Activated CD8-positive, alpha-beta T cell treated with anti-CD3 and anti-CD28 coated beads for 36 hours (primary cell): Measurements from ENCODE around the gene GNPTG. TPM values are rescaled to one million over a fixed set of nuclear protein-coding genes. Genes with fewer than 3 reads are reported as not detected.

Experiments
- ATAC-seq: fragments of 200-7000 bp; cut with Tn5 transposase; one replicate; pipeline ENCODE4 v1.10.0; 2021; ENCODE audit warnings: mild to moderate bottlenecking, moderate library complexity
- CTCF ChIA-PET: fragments of 350-600 bp; sonication (Branson Sonifier 250); formaldehyde crosslinking; loops from one replicate; lab custom pipeline; 2021; ENCODE audit warnings: antibody characterized with exemption; lab: Charles Lee
- POLR2A ChIA-PET: fragments of 350-600 bp; sonication (Branson Sonifier 250); formaldehyde crosslinking; loops from one replicate; lab custom pipeline; 2021; ENCODE audit warnings: antibody characterized with exemption; lab: Charles Lee
- DNase-seq: peaks from one replicate; pipeline ENCODE4 v3.0.0-alpha.2; 2020
- H3K27ac Mint-ChIP-seq: one replicate; pipeline ENCODE4 v1.8.0; 2021; ENCODE audit warnings: mild to moderate bottlenecking, mixed read lengths
- H3K27me3 Mint-ChIP-seq: one replicate; pipeline ENCODE4 v1.8.0; 2021; ENCODE audit warnings: mixed read lengths
- H3K36me3 Mint-ChIP-seq: one replicate; pipeline ENCODE4 v1.8.0; 2021; ENCODE audit warnings: low read depth, mixed read lengths
- H3K4me1 Mint-ChIP-seq: one replicate; pipeline ENCODE4 v1.8.0; 2021; ENCODE audit warnings: low read depth, mixed read lengths
- H3K4me3 Mint-ChIP-seq: one replicate; pipeline ENCODE4 v1.8.0; 2021; ENCODE audit warnings: mild to moderate bottlenecking, moderate library complexity, mixed read lengths
- H3K9me3 Mint-ChIP-seq: one replicate; pipeline ENCODE4 v1.8.0; 2021; ENCODE audit warnings: mixed read lengths
- intact Hi-C: fragments of 100-400 bp; cut with micrococcal nuclease; formaldehyde crosslinking; loops from one replicate; pipeline ENCODE4 v1.10.0; 2022
- total RNA-seq, 2 experiments: library from RNA; stranded (reverse); gene quantifications; one replicate each; pipeline ENCODE4 v1.2.3, GENCODE V29; 2021
- TF ChIP-seq, protein P1 (sequence below): fragments of 200-600 bp; IDR thresholded peaks from one replicate; pipeline ENCODE4 v1.8.0; 2022; ENCODE audit warnings: antibody characterized with exemption, mild to moderate bottlenecking

GNPTG gene
- 10 to 100 TPM; 17.3 to 19.2 TPM for total RNA-seq

DNA sequence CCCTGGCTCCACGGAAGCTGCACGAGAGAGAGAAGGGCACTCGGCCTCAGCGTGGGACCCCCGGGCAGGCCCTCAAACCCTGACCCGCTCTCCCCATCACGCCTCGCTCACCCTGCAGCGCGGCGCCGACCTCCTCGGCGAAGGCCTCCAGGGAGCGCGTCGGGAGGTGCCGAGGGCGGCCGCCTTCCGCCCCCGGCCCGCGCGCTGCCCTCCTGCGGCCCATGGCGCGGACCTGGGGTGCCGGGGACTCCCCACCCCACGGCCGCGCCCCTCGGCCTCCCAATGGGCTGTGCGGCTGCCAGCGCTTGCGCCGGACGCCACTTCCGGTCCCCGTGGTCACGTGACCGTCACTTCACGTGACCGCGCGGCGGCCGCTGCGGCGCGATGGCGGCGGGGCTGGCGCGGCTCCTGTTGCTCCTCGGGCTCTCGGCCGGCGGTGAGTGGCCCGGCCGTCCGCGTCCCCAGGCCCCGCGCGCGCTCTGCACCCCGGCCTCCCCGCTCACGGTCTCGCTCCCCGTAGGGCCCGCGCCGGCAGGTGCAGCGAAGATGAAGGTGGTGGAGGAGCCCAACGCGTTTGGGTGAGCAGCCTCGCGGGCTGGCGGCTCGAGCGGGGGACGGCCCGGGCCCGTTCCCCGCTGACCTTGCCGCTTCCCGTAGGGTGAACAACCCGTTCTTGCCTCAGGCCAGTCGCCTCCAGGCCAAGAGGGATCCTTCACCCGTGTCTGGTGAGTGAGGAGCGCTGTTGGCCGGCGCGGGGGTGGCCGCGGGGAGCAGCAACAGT lies at the start of gene GNPTG, which contains the start of gene TSR3:
Gene GNPTG, plus strand, starts transcription at position 350 of the 781 bp plus-strand sequence. Its CDS starts 35 bp downstream, at position 385.
Gene TSR3, minus strand, starts transcription at position 297 of the 781 bp plus-strand sequence. Its CDS starts 74 bp downstream, at position 223.
- Mint-ChIP-seq H3K27me3 (no peaks in the 10 kb centered on the region), H3K9me3 (no peaks in the 10 kb centered on the region), H3K36me3 (peaks cover 8% of the 10 kb centered on the region), H3K4me3 (peak within 1 kb of the TSS; percentile 77), H3K4me1 (peaks cover 29% of the 10 kb centered on the region), H3K27ac (peak within 1 kb of the TSS; percentile 78)
- peak; percentile 84 for DNase-seq
- ChIA-PET POLR2A (interaction anchor here (0.6 to 1.0 kb wide), 2 partner anchors 130 to 578 kb away, joined by 3 read pairs; no protein-coding TSS in a partner anchor), CTCF (interaction anchor here (1.5 kb wide), 1 partner anchor 12 kb away, joined by 4 read pairs; no protein-coding TSS in a partner anchor)
- ATAC-seq, result peak; percentile 93
- TF ChIP-seq, protein P1, sequence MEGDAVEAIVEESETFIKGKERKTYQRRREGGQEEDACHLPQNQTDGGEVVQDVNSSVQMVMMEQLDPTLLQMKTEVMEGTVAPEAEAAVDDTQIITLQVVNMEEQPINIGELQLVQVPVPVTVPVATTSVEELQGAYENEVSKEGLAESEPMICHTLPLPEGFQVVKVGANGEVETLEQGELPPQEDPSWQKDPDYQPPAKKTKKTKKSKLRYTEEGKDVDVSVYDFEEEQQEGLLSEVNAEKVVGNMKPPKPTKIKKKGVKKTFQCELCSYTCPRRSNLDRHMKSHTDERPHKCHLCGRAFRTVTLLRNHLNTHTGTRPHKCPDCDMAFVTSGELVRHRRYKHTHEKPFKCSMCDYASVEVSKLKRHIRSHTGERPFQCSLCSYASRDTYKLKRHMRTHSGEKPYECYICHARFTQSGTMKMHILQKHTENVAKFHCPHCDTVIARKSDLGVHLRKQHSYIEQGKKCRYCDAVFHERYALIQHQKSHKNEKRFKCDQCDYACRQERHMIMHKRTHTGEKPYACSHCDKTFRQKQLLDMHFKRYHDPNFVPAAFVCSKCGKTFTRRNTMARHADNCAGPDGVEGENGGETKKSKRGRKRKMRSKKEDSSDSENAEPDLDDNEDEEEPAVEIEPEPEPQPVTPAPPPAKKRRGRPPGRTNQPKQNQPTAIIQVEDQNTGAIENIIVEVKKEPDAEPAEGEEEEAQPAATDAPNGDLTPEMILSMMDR, result no peak
- intact Hi-C loops, result no loop called here

- ChIA-PET CTCF (no interaction called here), POLR2A (interaction anchor here (0.8 kb wide), 1 partner anchor 11 kb away, joined by 4 read pairs; no protein-coding TSS in a partner anchor)
- TF ChIP-seq, protein P1, result no peak
- Mint-ChIP-seq H3K27me3 (no peaks in the 10 kb centered on the region), H3K4me3 (no peak overlapping the region), H3K27ac (peak overlapping the region; percentile 83), H3K36me3 (peaks cover 9% of the 10 kb centered on the region), H3K4me1 (peaks cover 42% of the 10 kb centered on the region), H3K9me3 (no peaks in the 10 kb centered on the region)
- intact Hi-C loops, result no loop called here
- ATAC-seq (no peak), DNase-seq (peak; percentile 53)
Observed at GRCh38 chr16:1305823-1306222, 45.9 kb upstream of the GNPTG start.

DNA sequence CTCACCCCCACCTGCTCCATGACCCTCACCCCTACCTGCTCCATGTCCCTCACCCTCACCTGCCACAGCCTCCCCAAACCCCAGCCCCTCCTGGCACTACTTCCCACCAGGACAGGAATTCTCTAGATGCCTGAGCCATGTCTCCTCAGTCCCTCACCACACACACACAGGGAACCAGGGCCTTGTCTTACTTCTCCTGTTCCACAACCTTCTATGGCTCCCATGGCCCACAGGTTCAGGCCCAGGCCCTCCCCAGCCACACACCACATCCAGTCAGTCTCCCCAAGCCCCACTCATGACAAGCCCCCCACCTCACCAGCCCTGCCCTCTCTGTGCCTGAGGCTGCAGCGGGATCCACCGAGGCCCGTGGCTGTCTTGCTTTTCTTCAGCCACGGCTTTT lies 45.4 kb upstream of the GNPTG start:
- Mint-ChIP-seq H3K4me3 (no peak overlapping the region), H3K36me3 (peaks cover 13% of the 10 kb centered on the region), H3K4me1 (peaks cover 46% of the 10 kb centered on the region), H3K27me3 (no peaks in the 10 kb centered on the region), H3K9me3 (no peaks in the 10 kb centered on the region), H3K27ac (peak overlapping the region; percentile 83)
- TF ChIP-seq, protein P1, result no peak
- ChIA-PET POLR2A (no interaction called here), CTCF (no interaction called here)
- no peak for DNase-seq
- no peak for ATAC-seq
- intact Hi-C loops, result no loop called here

DNA sequence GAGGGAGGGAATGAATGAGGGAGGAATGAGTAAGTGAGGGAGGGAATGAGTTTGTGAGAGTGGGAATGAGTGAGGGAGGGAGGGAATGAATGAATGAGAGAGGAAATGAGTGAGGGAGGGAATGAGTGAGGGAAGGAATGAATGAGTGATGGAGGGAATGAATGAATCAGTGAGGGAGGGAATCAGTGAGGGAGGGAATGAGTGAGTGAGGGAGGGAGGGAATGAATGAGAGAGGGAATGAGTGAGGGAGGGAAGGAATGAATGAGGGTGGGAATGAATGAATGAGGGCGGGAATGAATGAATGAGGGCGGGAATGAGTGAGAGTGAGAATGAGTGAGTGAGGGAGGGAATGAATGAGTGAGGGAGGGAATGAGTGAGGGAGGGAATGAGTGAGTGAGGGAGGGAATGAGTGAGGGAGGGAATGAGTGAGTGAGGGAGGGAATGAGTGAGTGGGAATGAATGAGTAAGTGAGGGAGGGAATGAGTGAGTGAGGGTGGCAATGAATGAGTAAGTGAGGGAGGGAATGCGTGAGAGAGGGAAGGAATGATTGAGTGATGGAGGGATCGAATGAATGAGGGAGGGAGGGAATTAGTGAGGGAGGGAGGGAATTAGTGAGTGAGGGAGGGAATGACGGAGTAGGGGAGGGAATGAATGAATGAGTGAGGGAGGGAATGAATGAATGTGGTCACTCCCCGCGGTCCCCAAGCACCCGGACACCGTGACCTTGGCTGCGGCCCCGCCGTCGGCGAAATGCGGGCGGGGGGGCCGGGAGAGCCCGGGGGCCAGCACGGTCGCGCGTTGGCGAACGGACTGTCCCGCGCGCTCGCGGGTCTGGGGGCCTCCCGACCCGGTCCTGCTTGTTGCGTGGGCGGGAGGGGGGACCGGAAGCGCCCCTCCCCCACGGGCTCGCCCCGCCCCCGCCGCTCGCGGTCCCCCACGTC lies 43.4 kb upstream of the GNPTG start:
- H3K4me1 Mint-ChIP-seq, result peaks cover 48% of the 10 kb centered on the region
- peak overlapping the region; percentile 78 for H3K4me3 Mint-ChIP-seq
- no peaks in the 10 kb centered on the region for H3K27me3 Mint-ChIP-seq
- peak; percentile 22 for ATAC-seq
- H3K27ac Mint-ChIP-seq, result peak overlapping the region; percentile 89
- ChIA-PET POLR2A (interaction anchor here (0.6 to 1.6 kb wide), 7 partner anchors 18 to 476 kb away, joined by 3 to 5 read pairs (median 3); partner anchors contain the start of gene UQCC4), CTCF (interaction anchor here (1.0 kb wide), 1 partner anchor 21 kb away, joined by 4 read pairs; no protein-coding TSS in a partner anchor)
- H3K36me3 Mint-ChIP-seq, result peaks cover 19% of the 10 kb centered on the region
- intact Hi-C loops, result no loop called here
- TF ChIP-seq, protein P1, result no peak
- no peak for DNase-seq
- no peaks in the 10 kb centered on the region for H3K9me3 Mint-ChIP-seq
